ENCODE data around the gene FTO. TPM values are rescaled to one million over a fixed set of nuclear protein-coding genes. Genes with fewer than 3 reads are reported as not detected.
"Not testable (repeated sequence)": the region's sequence is repeated elsewhere in the genome, so short reads cannot be mapped to it uniquely, and the experiment has no call there.

FTO gene
- total RNA-seq, 1 donor from 2014 or later: 110 TPM

- H3K79me2 ChIP-seq (ENCODE audit: low read depth): no peaks in the 10 kb centered on the region
- H4K20me1 ChIP-seq (ENCODE audit: low read depth): no peaks in the 10 kb centered on the region
- H2AFZ ChIP-seq (replicated peaks): no peak overlapping the region
- H3K27ac ChIP-seq: no peak overlapping the region
- no peak overlapping the region for H3K9ac ChIP-seq
- TF ChIP-seq CTCF (IDR thresholded peaks at IDR 0.05): no peak
- TF ChIP-seq EZH2 (IDR thresholded peaks at IDR 0.05): no peak
- TF ChIP-seq EZH2phosphoT487 (IDR thresholded peaks at IDR 0.05): no peak
- no peaks in the 10 kb centered on the region for H3K9me3 ChIP-seq (ENCODE audit: low read depth)
- H3K27me3 ChIP-seq: no peaks in the 10 kb centered on the region
- no peaks in the 10 kb centered on the region for H3K4me1 Mint-ChIP-seq
- peaks cover 2% of the 10 kb centered on the region for H3K27me3 Mint-ChIP-seq (ENCODE audit: insufficient read depth, low read depth)
- H3K36me3 ChIP-seq: peaks cover 6% of the 10 kb centered on the region
- no peaks in the 10 kb centered on the region for H3F3A ChIP-seq (ENCODE audit: low read depth)
- H3K36me3 Mint-ChIP-seq: peaks cover 23% of the 10 kb centered on the region
- H3K4me3 ChIP-seq: no peak overlapping the region
- DNase-seq (ENCODE audit: low spot score): no peak
- no peak overlapping the region for H3K4me2 ChIP-seq
- no peaks in the 10 kb centered on the region for H3K4me1 ChIP-seq
- H3K27ac Mint-ChIP-seq: no peak overlapping the region
- H3K4me3 Mint-ChIP-seq: no peak overlapping the region
- peaks cover 7% of the 10 kb centered on the region for H3K9me3 Mint-ChIP-seq
These were observed 23.2 kb upstream of the FTO start for GRCh38 chr16:53680756-53681155.

- Histone ChIP-seq H3K27me3 (no peaks in the 10 kb centered on the region), H3F3A (ENCODE audit: low read depth) (no peaks in the 10 kb centered on the region), H4K20me1 (ENCODE audit: low read depth) (no peaks in the 10 kb centered on the region), H3K36me3 (peaks cover 12% of the 10 kb centered on the region), H3K4me1 (no peaks in the 10 kb centered on the region), H3K4me3 (no peak overlapping the region), H3K9ac (no peak overlapping the region), H3K79me2 (ENCODE audit: low read depth) (no peaks in the 10 kb centered on the region), H3K4me2 (no peak overlapping the region), H3K9me3 (ENCODE audit: low read depth) (no peaks in the 10 kb centered on the region), H2AFZ (replicated peaks) (no peak overlapping the region), H3K27ac (no peak overlapping the region)
- Mint-ChIP-seq H3K9me3 (peaks cover 7% of the 10 kb centered on the region), H3K4me1 (no peaks in the 10 kb centered on the region), H3K27ac (no peak overlapping the region), H3K4me3 (no peak overlapping the region), H3K27me3 (ENCODE audit: insufficient read depth, low read depth) (peaks cover 2% of the 10 kb centered on the region), H3K36me3 (peaks cover 27% of the 10 kb centered on the region)
- no peak for DNase-seq (ENCODE audit: low spot score)
- TF ChIP-seq EZH2 (IDR thresholded peaks at IDR 0.05): no peak
- no peak for TF ChIP-seq CTCF (IDR thresholded peaks at IDR 0.05)
- no peak for TF ChIP-seq EZH2phosphoT487 (IDR thresholded peaks at IDR 0.05)
These were observed 22.6 kb upstream of the FTO start for GRCh38 chr16:53681354-53681753.

- H4K20me1 ChIP-seq (ENCODE audit: low read depth); H3K9ac ChIP-seq; H3F3A ChIP-seq (ENCODE audit: low read depth); H3K4me2 ChIP-seq; H3K27ac ChIP-seq; H3K9me3 Mint-ChIP-seq; H3K4me1 ChIP-seq; H3K27ac Mint-ChIP-seq; H3K79me2 ChIP-seq (ENCODE audit: low read depth); H3K27me3 ChIP-seq; DNase-seq (ENCODE audit: low spot score); H3K27me3 Mint-ChIP-seq (ENCODE audit: insufficient read depth, low read depth); H3K4me1 Mint-ChIP-seq; H2AFZ ChIP-seq (replicated peaks); H3K9me3 ChIP-seq (ENCODE audit: low read depth); H3K4me3 ChIP-seq; H3K4me3 Mint-ChIP-seq: not testable (repeated sequence)
- peaks cover 18% of the 10 kb centered on the region for H3K36me3 ChIP-seq
- peaks cover 30% of the 10 kb centered on the region for H3K36me3 Mint-ChIP-seq
These were observed 18.6 kb upstream of the FTO start for GRCh38 chr16:53685334-53685733.

GRCh38 chr16:53686710-53687109 is 17.2 kb upstream of the FTO start:
- H3K27me3 ChIP-seq: no peaks in the 10 kb centered on the region
- no peak overlapping the region for H3K4me3 Mint-ChIP-seq

More at GRCh38 chr16:53686710-53687109, 17.2 kb upstream of the FTO start:
- Histone ChIP-seq H3K9ac (no peak overlapping the region), H3K9me3 (ENCODE audit: low read depth) (no peaks in the 10 kb centered on the region), H3K36me3 (peaks cover 21% of the 10 kb centered on the region), H4K20me1 (ENCODE audit: low read depth) (no peaks in the 10 kb centered on the region), H2AFZ (replicated peaks) (no peak overlapping the region), H3K4me1 (no peaks in the 10 kb centered on the region), H3K27ac (no peak overlapping the region), H3K4me2 (no peak overlapping the region), H3K4me3 (no peak overlapping the region), H3K79me2 (ENCODE audit: low read depth) (no peaks in the 10 kb centered on the region), H3F3A (ENCODE audit: low read depth) (no peaks in the 10 kb centered on the region)
- TF ChIP-seq EZH2 (IDR thresholded peaks at IDR 0.05) (no peak), CTCF (IDR thresholded peaks at IDR 0.05) (no peak), EZH2phosphoT487 (IDR thresholded peaks at IDR 0.05) (no peak)
- H3K9me3 Mint-ChIP-seq: peaks cover 7% of the 10 kb centered on the region
- H3K27ac Mint-ChIP-seq: no peak overlapping the region
- no peaks in the 10 kb centered on the region for H3K4me1 Mint-ChIP-seq
- H3K36me3 Mint-ChIP-seq: peaks cover 37% of the 10 kb centered on the region
- DNase-seq (ENCODE audit: low spot score): no peak
- H3K27me3 Mint-ChIP-seq (ENCODE audit: insufficient read depth, low read depth): no peaks in the 10 kb centered on the region
